Measurements from ENCODE around the gene MAMDC2.

DNA sequence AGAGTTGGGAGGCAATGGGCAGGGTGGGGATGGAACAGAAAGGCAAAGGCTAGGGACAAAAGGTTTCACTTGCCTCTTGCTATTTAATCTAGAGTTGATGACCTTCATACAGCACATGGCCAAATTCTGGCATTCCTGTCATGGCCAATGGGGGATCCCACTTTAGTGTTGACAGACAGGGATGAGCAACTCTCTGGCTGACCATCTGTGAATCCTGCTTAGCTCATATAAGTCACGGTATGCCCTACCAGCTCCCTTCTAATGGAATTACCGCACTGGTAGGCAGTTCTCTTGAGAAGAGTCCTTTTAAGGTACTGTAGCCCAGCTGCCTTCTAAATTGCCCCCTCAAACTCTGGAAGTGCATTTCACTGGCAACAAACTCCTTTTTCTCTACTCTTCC lies 76.1 kb downstream of the MAMDC2 start:
- TF ChIP-seq, protein P1, sequence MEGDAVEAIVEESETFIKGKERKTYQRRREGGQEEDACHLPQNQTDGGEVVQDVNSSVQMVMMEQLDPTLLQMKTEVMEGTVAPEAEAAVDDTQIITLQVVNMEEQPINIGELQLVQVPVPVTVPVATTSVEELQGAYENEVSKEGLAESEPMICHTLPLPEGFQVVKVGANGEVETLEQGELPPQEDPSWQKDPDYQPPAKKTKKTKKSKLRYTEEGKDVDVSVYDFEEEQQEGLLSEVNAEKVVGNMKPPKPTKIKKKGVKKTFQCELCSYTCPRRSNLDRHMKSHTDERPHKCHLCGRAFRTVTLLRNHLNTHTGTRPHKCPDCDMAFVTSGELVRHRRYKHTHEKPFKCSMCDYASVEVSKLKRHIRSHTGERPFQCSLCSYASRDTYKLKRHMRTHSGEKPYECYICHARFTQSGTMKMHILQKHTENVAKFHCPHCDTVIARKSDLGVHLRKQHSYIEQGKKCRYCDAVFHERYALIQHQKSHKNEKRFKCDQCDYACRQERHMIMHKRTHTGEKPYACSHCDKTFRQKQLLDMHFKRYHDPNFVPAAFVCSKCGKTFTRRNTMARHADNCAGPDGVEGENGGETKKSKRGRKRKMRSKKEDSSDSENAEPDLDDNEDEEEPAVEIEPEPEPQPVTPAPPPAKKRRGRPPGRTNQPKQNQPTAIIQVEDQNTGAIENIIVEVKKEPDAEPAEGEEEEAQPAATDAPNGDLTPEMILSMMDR (conservative IDR thresholded peaks at IDR 0.05 in 1 of 2, IDR thresholded peaks at IDR 0.05 in 1 of 2; ENCODE audit: extremely low read depth in 1 of 2, insufficient read depth in 1 of 2, low read depth in 1 of 2, low read length in 2 of 2), result no peak
- no peak for TF ChIP-seq EZH2 (IDR thresholded peaks at IDR 0.05; ENCODE audit: borderline replicate concordance, low read length)

Data from mammary epithelial cell (primary cell).